HG03066 (cell line): Measurements from ENCODE around the gene CUL9.
A peak's percentile ranks its signal among the peaks of the same experiment; 100 is the strongest.

Experiments used
- ATAC-seq: cut with Tn5 transposase; IDR thresholded peaks from one replicate; pipeline ENCODE4 v1.9.1; 2021; ENCODE audit warnings: low read depth; ENCODE audit not compliant: unreplicated experiment

Gene CUL9

GRCh38 chr6:43222418-43223059 lies 40.5 kb downstream of the CUL9 start:
- ATAC-seq = no peak

GRCh38 chr6:43223175-43223574 lies 41.2 kb downstream of the CUL9 start:
- ATAC-seq = no peak

- ATAC-seq = no peak
Observed at GRCh38 chr6:43226192-43226851, 44.3 kb downstream of the CUL9 start.

GRCh38 chr6:43228951-43229802 lies 47.2 kb downstream of the CUL9 start, which contains the start of gene DNPH1:
TSS of gene DNPH1 (minus strand) at chr6:43229481. CDS start at chr6:43229456, 25 bp downstream.
- ATAC-seq = peak; percentile 72

- ATAC-seq = no peak
Observed at GRCh38 chr6:43229803-43230620, 48.0 kb downstream of the CUL9 start.

- no peak for ATAC-seq
Observed at GRCh38 chr6:43231053-43231452, 49.1 kb downstream of the CUL9 start.

GRCh38 chr6:43231735-43232450 lies 49.9 kb downstream of the CUL9 start:
- no peak for ATAC-seq

GRCh38 chr6:43235841-43236240 lies 53.8 kb downstream of the CUL9 start:
- ATAC-seq = no peak

GRCh38 chr6:43239054-43239453 lies 57.1 kb downstream of the CUL9 start:
- ATAC-seq = no peak

GRCh38 chr6:43240950-43241349 lies 59.0 kb downstream of the CUL9 start:
- no peak for ATAC-seq

GRCh38 chr6:43241446-43241845 lies 59.5 kb downstream of the CUL9 start:
- ATAC-seq = no peak

GRCh38 chr6:43242908-43243663 lies 61.1 kb downstream of the CUL9 start, which contains the start of gene TTBK1:
TSS of gene TTBK1 (plus strand) at chr6:43243481. CDS start at chr6:43246661, 3,180 bp downstream.
- ATAC-seq = no peak

- ATAC-seq = no peak
Observed at GRCh38 chr6:43243664-43244321, 61.8 kb downstream of the CUL9 start.

- peak; percentile 39 for ATAC-seq
Observed at GRCh38 chr6:43246301-43247113, 64.5 kb downstream of the CUL9 start.

- peak; percentile 83 for ATAC-seq
Observed at GRCh38 chr6:43247114-43247999, 65.4 kb downstream of the CUL9 start.

- no peak for ATAC-seq
Observed at GRCh38 chr6:43248101-43248500, 66.1 kb downstream of the CUL9 start.

- ATAC-seq = no peak
Observed at GRCh38 chr6:43248791-43249190, 66.8 kb downstream of the CUL9 start.
